GM12864 (cell line): Measurements from ENCODE around the gene ARL13B.

Experiments
- DNase-seq: peaks from one replicate; pipeline ENCODE4 v3.0.0-alpha.2; 2011; ENCODE audit warnings: low read depth
- H3K4me3 ChIP-seq: 2 replicates; pipeline ENCODE4 v1.5.1; 2011; ENCODE audit warnings: mild to moderate bottlenecking, low read depth, low read length, control low read depth
- TF ChIP-seq, protein P1 (sequence below): IDR thresholded peaks from 2 replicates; pipeline ENCODE4 v1.5.1; 2011; ENCODE audit warnings: low read depth, mild to moderate bottlenecking, moderate library complexity, low read length, control low read depth, inconsistent platforms; ENCODE audit errors: missing control alignments

Gene ARL13B

DNA sequence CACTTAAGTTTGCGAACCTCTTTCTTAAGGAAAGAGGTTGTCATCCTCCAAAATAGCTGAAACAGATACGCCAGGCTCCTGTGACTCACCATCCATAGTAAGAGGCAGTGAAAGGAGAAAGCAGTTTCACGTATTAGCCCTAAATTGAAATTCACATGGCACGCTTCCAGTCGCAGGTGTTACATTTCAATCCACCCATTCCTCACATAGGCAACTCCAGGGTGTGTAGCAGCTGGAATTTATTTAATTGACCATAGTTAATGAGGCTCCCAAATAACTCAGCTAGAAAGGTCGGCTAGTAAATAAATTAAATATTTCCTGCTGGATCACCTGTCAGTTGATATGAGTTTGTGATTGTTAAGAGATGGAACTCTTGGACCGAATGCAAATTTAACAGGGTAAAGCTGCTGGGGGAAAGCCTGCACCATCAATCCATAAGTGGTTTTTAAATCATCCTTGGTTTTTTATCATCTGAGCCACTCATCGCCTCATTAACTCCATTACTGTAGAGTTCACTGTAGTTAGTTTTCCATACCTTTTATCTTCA is 102.5 kb downstream of the ARL13B start:
- no peak for DNase-seq
- TF ChIP-seq, protein P1, sequence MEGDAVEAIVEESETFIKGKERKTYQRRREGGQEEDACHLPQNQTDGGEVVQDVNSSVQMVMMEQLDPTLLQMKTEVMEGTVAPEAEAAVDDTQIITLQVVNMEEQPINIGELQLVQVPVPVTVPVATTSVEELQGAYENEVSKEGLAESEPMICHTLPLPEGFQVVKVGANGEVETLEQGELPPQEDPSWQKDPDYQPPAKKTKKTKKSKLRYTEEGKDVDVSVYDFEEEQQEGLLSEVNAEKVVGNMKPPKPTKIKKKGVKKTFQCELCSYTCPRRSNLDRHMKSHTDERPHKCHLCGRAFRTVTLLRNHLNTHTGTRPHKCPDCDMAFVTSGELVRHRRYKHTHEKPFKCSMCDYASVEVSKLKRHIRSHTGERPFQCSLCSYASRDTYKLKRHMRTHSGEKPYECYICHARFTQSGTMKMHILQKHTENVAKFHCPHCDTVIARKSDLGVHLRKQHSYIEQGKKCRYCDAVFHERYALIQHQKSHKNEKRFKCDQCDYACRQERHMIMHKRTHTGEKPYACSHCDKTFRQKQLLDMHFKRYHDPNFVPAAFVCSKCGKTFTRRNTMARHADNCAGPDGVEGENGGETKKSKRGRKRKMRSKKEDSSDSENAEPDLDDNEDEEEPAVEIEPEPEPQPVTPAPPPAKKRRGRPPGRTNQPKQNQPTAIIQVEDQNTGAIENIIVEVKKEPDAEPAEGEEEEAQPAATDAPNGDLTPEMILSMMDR: no peak
- no peak overlapping the region for H3K4me3 ChIP-seq

DNA sequence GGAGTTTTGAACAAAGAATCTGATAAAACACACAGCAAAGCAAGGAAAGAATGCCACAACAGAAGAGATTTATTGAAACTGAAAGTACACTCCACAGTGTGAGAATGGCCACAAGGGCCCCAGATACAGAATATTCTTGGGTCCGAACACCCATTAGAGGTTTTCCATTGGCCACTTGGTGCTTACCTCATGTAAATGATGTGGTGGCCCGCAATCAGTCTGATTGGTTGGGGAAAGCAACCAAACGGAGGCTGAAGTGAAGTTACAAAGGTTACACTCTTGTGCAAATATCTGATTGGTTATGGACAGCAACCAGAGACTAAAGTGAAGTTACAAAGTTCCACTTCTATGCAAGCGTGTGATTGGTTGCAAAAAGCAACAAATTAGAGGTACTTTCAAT is 103.3 kb downstream of the ARL13B start:
- DNase-seq: no peak
- TF ChIP-seq, protein P1: no peak
- H3K4me3 ChIP-seq: no peak overlapping the region

- no peak overlapping the region for H3K4me3 ChIP-seq
- no peak for DNase-seq
- TF ChIP-seq, protein P1: no peak
Observed at GRCh38 chr3:94089126-94089525, 109.2 kb downstream of the ARL13B start.

GRCh38 chr3:94092086-94092485 is 112.1 kb downstream of the ARL13B start:
- DNase-seq: no peak
- H3K4me3 ChIP-seq: no peak overlapping the region
- TF ChIP-seq, protein P1: no peak

DNA sequence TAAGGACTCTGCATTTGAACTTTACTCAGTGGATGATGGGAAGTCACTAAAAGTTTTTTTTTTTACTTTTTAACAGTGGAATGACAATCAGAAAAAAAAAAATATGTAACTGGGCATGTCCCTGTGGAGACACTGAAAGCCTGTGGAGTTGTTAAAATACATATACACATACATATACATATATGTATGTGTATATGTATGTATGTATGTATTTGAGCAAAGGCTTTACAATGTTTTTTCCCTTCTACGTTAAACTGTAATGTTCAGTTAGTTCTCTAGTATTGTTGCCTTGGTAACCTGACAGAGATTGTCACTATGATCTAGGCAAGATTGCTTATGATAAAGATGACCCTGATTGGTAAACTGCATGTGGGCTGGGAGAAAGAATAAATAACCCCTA is 113.2 kb downstream of the ARL13B start:
- DNase-seq: no peak
- no peak overlapping the region for H3K4me3 ChIP-seq
- TF ChIP-seq, protein P1: no peak

- DNase-seq: no peak
- H3K4me3 ChIP-seq: no peak overlapping the region
- TF ChIP-seq, protein P1: no peak
Observed at GRCh38 chr3:94095111-94095510, 115.2 kb downstream of the ARL13B start.

GRCh38 chr3:94098452-94098851 is 118.5 kb downstream of the ARL13B start:
- no peak overlapping the region for H3K4me3 ChIP-seq
- DNase-seq: no peak
- TF ChIP-seq, protein P1: no peak
